Brain microvascular endothelial cell (primary cell): Measurements from ENCODE around the gene HSF4.

Experiments used
- DNase-seq: peaks from one replicate; pipeline ENCODE4 v3.0.0-alpha.2; 2020
- H3K27ac ChIP-seq: fragments of 250-450 bp; sonication (Bioruptor Pico); 2 replicates; pipeline ENCODE4 v1.5.1; 2020; ENCODE audit warnings: mild to moderate bottlenecking, moderate library complexity
- H3K27me3 ChIP-seq: fragments of 250-450 bp; sonication (Bioruptor Pico); replicated peaks from 2 replicates; pipeline ENCODE4 v1.5.1; 2020; ENCODE audit warnings: mild to moderate bottlenecking
- H3K36me3 ChIP-seq: fragments of 250-450 bp; sonication (Bioruptor Pico); replicated peaks from 2 replicates; pipeline ENCODE4 v1.5.1; 2020; ENCODE audit warnings: mild to moderate bottlenecking
- H3K4me3 ChIP-seq: 2 replicates; pipeline ENCODE4 v1.5.1; 2011; ENCODE audit warnings: low read depth, mild to moderate bottlenecking, control low read depth, low read length, moderate library complexity
- CTCF ChIP-seq: IDR thresholded peaks from 2 replicates; pipeline ENCODE4 v1.5.1; 2011; ENCODE audit warnings: low read depth, mild to moderate bottlenecking, moderate library complexity, low read length, control low read depth, inconsistent platforms; ENCODE audit errors: missing control alignments
- in situ Hi-C: cut with HindIII; loops from 2 replicates; pipeline ENCODE4 v1.10.0; 2017; ENCODE audit warnings: low sequenced_read_pairs, low pct_ligation_motif_present

Gene HSF4

GRCh38 chr16:67212766-67213165 lies 48.2 kb downstream of the HSF4 start:
- no peaks in the 10 kb centered on the region for H3K36me3 ChIP-seq
- no peak overlapping the region for H3K4me3 ChIP-seq
- no peak for TF ChIP-seq CTCF
- no peak overlapping the region for H3K27ac ChIP-seq
- DNase-seq, result no peak
- in situ Hi-C loops, result no loop called here
- no peaks in the 10 kb centered on the region for H3K27me3 ChIP-seq

GRCh38 chr16:67213197-67214019 lies 48.9 kb downstream of the HSF4 start:
- H3K27me3 ChIP-seq, result no peaks in the 10 kb centered on the region
- no peak overlapping the region for H3K27ac ChIP-seq
- DNase-seq, result no peak
- no peak overlapping the region for H3K4me3 ChIP-seq
- H3K36me3 ChIP-seq, result no peaks in the 10 kb centered on the region
- in situ Hi-C loops, result no loop called here
- no peak for TF ChIP-seq CTCF

DNA sequence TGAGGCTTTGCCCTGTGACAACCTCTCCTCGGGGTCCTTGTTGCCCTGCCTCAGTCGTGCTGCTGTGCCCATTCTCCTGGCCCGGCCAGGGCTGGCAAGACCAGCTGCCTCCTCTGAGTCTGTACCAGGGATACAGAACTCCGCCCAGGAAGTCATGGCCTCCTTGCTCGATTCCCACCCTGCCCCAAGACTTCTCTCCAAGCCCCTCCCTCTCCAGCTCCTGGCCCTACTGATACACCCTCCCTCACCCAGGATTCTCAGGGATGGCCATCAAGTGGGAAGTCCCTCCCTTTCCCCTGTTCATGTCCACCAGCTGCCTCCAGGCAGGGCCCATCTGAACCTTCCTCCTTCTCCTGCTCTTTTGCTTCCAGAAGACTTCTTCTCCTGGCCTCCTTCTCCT lies 51.2 kb downstream of the HSF4 start:
- no peak for DNase-seq
- no peaks in the 10 kb centered on the region for H3K27me3 ChIP-seq
- H3K4me3 ChIP-seq, result no peak overlapping the region
- H3K36me3 ChIP-seq, result no peaks in the 10 kb centered on the region
- no peak overlapping the region for H3K27ac ChIP-seq
- in situ Hi-C loops, result no loop called here
- TF ChIP-seq CTCF, result no peak

DNA sequence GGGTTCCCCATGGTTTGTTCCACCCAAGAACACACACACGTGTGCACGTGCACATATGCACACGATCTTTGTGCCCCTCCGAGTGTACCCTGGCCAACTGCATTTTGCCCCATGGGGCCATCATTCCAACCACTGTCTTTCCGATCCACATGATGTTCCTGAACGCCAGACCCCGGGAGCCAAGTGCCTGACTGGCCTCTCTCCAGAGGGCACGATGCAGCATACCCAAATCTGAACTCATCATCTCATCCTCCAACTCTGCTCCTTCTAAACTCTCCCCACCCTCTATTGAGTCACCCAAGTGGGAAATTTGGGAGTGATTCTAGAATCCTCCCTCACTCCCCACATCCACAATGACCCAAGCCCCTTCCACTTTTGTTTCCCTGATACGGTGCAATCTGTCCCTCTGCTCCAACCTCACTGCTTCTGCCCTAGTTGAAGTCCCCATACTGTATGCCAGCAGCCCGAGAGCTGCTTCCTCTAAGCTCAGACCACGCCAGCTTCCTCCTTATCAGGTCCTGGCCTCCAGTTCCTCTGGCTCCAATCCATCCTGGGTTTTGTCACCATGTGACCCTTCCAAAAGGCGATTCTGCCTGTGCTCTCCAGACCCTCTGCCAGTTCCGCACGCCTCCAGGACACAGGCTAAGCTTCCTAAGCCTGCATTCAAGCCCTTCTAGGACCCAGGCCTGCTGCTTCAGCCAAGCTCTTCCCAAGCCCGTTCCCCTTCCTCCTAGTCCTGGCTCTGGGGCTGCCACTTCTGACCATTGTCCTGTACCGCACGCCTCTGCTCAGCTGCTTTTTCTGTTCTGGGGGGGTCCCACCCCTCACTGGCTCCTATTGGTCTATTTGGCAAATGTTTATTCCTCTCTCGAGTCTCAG lies 52.3 kb downstream of the HSF4 start:
- DNase-seq, result no peak
- in situ Hi-C loops, result no loop called here
- H3K36me3 ChIP-seq, result no peaks in the 10 kb centered on the region
- TF ChIP-seq CTCF, result no peak
- H3K27me3 ChIP-seq, result no peaks in the 10 kb centered on the region
- H3K4me3 ChIP-seq, result no peak overlapping the region
- H3K27ac ChIP-seq, result no peak overlapping the region
